ENCODE results near the gene BUB3. TPM values are rescaled to one million over a fixed set of nuclear protein-coding genes. Genes with fewer than 3 reads are reported as not detected.

BUB3 gene
- total RNA-seq, 1 experiment from 2014 or later, result 180 TPM

DNA sequence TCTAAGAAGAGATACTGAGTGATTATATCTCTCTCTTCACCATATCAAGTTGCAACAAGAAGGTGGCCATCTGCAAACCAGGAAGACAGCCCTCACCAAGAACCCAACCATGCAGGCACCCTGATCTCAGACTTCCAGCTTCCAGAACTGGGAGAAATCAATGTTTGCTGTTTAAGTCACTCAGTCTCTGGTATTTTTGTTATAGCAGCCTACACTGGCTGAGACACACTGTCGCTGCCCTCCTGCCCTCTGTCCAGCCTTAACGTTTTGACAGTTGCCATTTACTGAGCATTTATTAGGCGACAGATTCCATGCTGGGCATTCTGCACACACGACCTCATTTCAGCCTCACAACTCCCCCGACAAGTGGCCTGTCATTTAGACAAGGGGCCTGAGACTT is 28.0 kb upstream of the BUB3 start:
- Mint-ChIP-seq H3K4me3 (no peak overlapping the region), H3K27me3 (ENCODE audit: low read depth) (peaks cover 57% of the 10 kb centered on the region), H3K27ac (no peak overlapping the region), H3K9me3 (peaks cover 6% of the 10 kb centered on the region), H3K36me3 (no peaks in the 10 kb centered on the region), H3K4me1 (peaks cover 7% of the 10 kb centered on the region)
- ATAC-seq (no peak), DNase-seq (ENCODE audit: low spot score) (no peak)
- ChIA-PET POLR2A (no interaction called here), CTCF (no interaction called here)
- TF ChIP-seq SMAD3 (CRISPR knock-in tag; IDR thresholded peaks at IDR 0.05; ENCODE audit: borderline replicate concordance) (no peak), USF1 (CRISPR knock-in tag; IDR thresholded peaks at IDR 0.05) (no peak), IRF1 (CRISPR knock-in tag; IDR thresholded peaks at IDR 0.05) (no peak), ATF6 (CRISPR knock-in tag; IDR thresholded peaks at IDR 0.05) (no peak), GABPB1 (CRISPR knock-in tag; IDR thresholded peaks at IDR 0.05) (no peak), NR2C2 (CRISPR knock-in tag; IDR thresholded peaks at IDR 0.05) (no peak), JAZF1 (CRISPR knock-in tag; IDR thresholded peaks at IDR 0.05) (no peak), PRRX2 (CRISPR knock-in tag; IDR thresholded peaks at IDR 0.05) (no peak)
- TF ChIP-seq, protein P1, sequence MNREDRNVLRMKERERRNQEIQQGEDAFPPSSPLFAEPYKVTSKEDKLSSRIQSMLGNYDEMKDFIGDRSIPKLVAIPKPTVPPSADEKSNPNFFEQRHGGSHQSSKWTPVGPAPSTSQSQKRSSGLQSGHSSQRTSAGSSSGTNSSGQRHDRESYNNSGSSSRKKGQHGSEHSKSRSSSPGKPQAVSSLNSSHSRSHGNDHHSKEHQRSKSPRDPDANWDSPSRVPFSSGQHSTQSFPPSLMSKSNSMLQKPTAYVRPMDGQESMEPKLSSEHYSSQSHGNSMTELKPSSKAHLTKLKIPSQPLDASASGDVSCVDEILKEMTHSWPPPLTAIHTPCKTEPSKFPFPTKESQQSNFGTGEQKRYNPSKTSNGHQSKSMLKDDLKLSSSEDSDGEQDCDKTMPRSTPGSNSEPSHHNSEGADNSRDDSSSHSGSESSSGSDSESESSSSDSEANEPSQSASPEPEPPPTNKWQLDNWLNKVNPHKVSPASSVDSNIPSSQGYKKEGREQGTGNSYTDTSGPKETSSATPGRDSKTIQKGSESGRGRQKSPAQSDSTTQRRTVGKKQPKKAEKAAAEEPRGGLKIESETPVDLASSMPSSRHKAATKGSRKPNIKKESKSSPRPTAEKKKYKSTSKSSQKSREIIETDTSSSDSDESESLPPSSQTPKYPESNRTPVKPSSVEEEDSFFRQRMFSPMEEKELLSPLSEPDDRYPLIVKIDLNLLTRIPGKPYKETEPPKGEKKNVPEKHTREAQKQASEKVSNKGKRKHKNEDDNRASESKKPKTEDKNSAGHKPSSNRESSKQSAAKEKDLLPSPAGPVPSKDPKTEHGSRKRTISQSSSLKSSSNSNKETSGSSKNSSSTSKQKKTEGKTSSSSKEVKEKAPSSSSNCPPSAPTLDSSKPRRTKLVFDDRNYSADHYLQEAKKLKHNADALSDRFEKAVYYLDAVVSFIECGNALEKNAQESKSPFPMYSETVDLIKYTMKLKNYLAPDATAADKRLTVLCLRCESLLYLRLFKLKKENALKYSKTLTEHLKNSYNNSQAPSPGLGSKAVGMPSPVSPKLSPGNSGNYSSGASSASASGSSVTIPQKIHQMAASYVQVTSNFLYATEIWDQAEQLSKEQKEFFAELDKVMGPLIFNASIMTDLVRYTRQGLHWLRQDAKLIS (CRISPR knock-in tag; IDR thresholded peaks at IDR 0.05; ENCODE audit: borderline replicate concordance), result no peak
- TF ChIP-seq, protein P2, sequence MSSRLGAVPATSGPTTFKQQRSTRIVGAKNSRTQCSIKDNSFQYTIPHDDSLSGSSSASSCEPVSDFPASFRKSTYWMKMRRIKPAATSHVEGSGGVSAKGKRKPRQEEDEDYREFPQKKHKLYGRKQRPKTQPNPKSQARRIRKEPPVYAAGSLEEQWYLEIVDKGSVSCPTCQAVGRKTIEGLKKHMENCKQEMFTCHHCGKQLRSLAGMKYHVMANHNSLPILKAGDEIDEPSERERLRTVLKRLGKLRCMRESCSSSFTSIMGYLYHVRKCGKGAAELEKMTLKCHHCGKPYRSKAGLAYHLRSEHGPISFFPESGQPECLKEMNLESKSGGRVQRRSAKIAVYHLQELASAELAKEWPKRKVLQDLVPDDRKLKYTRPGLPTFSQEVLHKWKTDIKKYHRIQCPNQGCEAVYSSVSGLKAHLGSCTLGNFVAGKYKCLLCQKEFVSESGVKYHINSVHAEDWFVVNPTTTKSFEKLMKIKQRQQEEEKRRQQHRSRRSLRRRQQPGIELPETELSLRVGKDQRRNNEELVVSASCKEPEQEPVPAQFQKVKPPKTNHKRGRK (CRISPR knock-in tag; IDR thresholded peaks at IDR 0.05; ENCODE audit: borderline replicate concordance), result no peak

DNA sequence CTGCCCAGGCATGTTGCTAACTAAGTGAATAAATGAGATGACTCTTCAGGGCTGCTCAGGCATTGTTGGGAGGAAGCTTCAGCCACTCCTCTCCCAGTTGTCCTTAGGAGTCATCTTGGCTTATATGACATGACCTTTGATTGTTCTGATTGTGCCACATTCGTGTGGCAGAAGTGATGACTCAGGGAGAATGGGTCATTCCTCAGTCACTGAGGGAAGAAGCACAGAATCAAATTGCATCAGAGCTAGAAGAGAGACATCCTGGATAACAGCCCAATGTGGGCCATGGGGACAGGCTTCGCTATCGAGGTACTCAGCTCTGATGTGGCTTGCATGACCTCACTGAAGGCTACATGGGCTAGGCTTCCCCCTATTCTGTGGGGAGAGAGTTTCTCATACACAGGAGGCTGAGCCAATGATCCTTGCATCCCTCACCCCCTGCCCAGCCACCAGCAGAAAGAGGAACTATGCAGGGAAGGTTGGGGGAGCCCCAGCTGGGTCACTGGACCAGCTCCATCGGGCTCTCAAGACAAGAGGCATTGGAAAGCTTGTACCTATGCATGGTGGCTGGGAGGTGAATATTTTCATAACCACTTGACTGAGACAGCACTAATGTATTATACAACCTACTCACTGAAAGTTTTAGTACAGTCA is 24.5 kb upstream of the BUB3 start:
- Mint-ChIP-seq H3K36me3 (no peaks in the 10 kb centered on the region), H3K27me3 (ENCODE audit: low read depth) (peaks cover 88% of the 10 kb centered on the region), H3K27ac (no peak overlapping the region), H3K9me3 (peaks cover 6% of the 10 kb centered on the region), H3K4me1 (peaks cover 25% of the 10 kb centered on the region), H3K4me3 (no peak overlapping the region)
- CTCF ChIA-PET, result interaction anchor here (1.0 kb wide), 1 partner anchor 86 kb away, joined by 5 read pairs; no protein-coding TSS in a partner anchor
- POLR2A ChIA-PET, result no interaction called here
- DNase-seq (ENCODE audit: low spot score) (no peak), ATAC-seq (no peak)
- TF ChIP-seq NFATC4 (CRISPR knock-in tag; IDR thresholded peaks at IDR 0.05) (no peak), CREM (CRISPR knock-in tag; IDR thresholded peaks at IDR 0.05) (no peak), ZNF416 (CRISPR knock-in tag; IDR thresholded peaks at IDR 0.05) (no peak), SMAD3 (CRISPR knock-in tag; IDR thresholded peaks at IDR 0.05; ENCODE audit: borderline replicate concordance) (no peak), SMAD4 (CRISPR knock-in tag; IDR thresholded peaks at IDR 0.05) (no peak), ATF2 (CRISPR knock-in tag; IDR thresholded peaks at IDR 0.05; ENCODE audit: borderline replicate concordance, low read depth) (no peak), SP1 (CRISPR knock-in tag; conservative IDR thresholded peaks at IDR 0.05) (no peak)
- TF ChIP-seq, protein P2 (CRISPR knock-in tag; IDR thresholded peaks at IDR 0.05; ENCODE audit: borderline replicate concordance), result no peak
- TF ChIP-seq, protein P3, sequence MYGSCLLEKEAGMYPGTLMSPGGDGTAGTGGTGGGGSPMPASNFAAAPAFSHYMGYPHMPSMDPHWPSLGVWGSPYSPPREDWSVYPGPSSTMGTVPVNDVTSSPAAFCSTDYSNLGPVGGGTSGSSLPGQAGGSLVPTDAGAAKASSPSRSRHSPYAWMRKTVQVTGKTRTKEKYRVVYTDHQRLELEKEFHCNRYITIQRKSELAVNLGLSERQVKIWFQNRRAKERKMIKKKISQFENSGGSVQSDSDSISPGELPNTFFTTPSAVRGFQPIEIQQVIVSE (CRISPR knock-in tag; IDR thresholded peaks at IDR 0.05; ENCODE audit: borderline replicate concordance), result no peak
- TF ChIP-seq, protein P4, sequence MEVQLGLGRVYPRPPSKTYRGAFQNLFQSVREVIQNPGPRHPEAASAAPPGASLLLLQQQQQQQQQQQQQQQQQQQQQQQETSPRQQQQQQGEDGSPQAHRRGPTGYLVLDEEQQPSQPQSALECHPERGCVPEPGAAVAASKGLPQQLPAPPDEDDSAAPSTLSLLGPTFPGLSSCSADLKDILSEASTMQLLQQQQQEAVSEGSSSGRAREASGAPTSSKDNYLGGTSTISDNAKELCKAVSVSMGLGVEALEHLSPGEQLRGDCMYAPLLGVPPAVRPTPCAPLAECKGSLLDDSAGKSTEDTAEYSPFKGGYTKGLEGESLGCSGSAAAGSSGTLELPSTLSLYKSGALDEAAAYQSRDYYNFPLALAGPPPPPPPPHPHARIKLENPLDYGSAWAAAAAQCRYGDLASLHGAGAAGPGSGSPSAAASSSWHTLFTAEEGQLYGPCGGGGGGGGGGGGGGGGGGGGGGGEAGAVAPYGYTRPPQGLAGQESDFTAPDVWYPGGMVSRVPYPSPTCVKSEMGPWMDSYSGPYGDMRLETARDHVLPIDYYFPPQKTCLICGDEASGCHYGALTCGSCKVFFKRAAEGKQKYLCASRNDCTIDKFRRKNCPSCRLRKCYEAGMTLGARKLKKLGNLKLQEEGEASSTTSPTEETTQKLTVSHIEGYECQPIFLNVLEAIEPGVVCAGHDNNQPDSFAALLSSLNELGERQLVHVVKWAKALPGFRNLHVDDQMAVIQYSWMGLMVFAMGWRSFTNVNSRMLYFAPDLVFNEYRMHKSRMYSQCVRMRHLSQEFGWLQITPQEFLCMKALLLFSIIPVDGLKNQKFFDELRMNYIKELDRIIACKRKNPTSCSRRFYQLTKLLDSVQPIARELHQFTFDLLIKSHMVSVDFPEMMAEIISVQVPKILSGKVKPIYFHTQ (CRISPR knock-in tag; IDR thresholded peaks at IDR 0.05), result no peak
